GM23248 (cell line): ENCODE measurements around the gene SEC24C.

Experiments
- EZH2 ChIP-seq: fragments of 200-600 bp; sonication (generic); IDR thresholded peaks from 2 replicates; pipeline ENCODE4 v1.6.1; 2018; ENCODE audit warnings: antibody characterized with exemption, mild to moderate bottlenecking; ENCODE audit not compliant: insufficient read depth, poor library complexity, severe bottlenecking
- EZH2phosphoT487 ChIP-seq: fragments of 200-600 bp; sonication (generic); IDR thresholded peaks from 2 replicates; pipeline ENCODE4 v1.6.1; 2018; ENCODE audit warnings: antibody characterized with exemption, moderate library complexity, mild to moderate bottlenecking, low read depth; ENCODE audit not compliant: insufficient read depth

- no peak for TF ChIP-seq EZH2
- no peak for TF ChIP-seq EZH2phosphoT487
These were observed 20.9 kb downstream of the SEC24C start for GRCh38 chr10:73765066-73765465.
